H1 (cell line): ENCODE measurements around the gene CYP1B1. TPM values are rescaled to one million over a fixed set of nuclear protein-coding genes. Genes with fewer than 3 reads are reported as not detected.

ENCODE experiments used
- CTCF ChIA-PET: fragments of 300-600 bp; sonication (Branson Sonifier 250); formaldehyde crosslinking; loops from one replicate; lab custom pipeline; 2021; ENCODE audit not compliant: partially characterized antibody; lab: Charles Lee
- POLR2A ChIA-PET: fragments of 300-600 bp; sonication (Branson Sonifier 250); formaldehyde crosslinking; loops from one replicate; lab custom pipeline; 2021; ENCODE audit warnings: inconsistent platforms; ENCODE audit not compliant: partially characterized antibody; lab: Charles Lee
- DNase-seq, 2 experiments: peaks; one replicate each; pipeline versions ENCODE4 v3.0.0 to v3.0.0-alpha.2; 2010 to 2022; ENCODE audit warnings: low spot score in 2 of 2, low read depth in 1 of 2, mixed read lengths in 1 of 2
- FAIRE-seq: peaks from 2 replicates; lab custom pipeline; 2011; peaks lifted over from hg19 to GRCh38; lab: Jason Lieb, UNC
- H2AFZ ChIP-seq: 2 replicates; pipeline ENCODE4 v1.8.1; 2012; ENCODE audit warnings: low read length, inconsistent platforms
- H2AK5ac ChIP-seq: 2 replicates; pipeline ENCODE4 v1.6.1; 2013; ENCODE audit warnings: low read depth, low read length
- H2BK120ac ChIP-seq: replicated peaks from 2 replicates; pipeline ENCODE3; 2013; ENCODE audit warnings: low read depth, low read length, inconsistent platforms
- H2BK12ac ChIP-seq: 2 replicates; pipeline ENCODE4 v1.6.1; 2013; ENCODE audit warnings: low read depth, low read length
- H2BK15ac ChIP-seq: 2 replicates; pipeline ENCODE4 v1.6.1; 2013; ENCODE audit warnings: low read length
- H2BK20ac ChIP-seq: 2 replicates; pipeline ENCODE4 v1.6.1; 2013; ENCODE audit warnings: low read length
- H2BK5ac ChIP-seq: 2 replicates; pipeline ENCODE4 v1.6.1; 2013; ENCODE audit warnings: low read depth, low read length
- H3K14ac ChIP-seq: 2 replicates; pipeline ENCODE4 v1.6.1; 2013; ENCODE audit warnings: inconsistent platforms; ENCODE audit not compliant: insufficient read length
- H3K18ac ChIP-seq: 2 replicates; pipeline ENCODE4 v1.6.1; 2013; ENCODE audit warnings: low read length; ENCODE audit errors: extremely low read depth
- H3K23ac ChIP-seq: 2 replicates; pipeline ENCODE4 v1.6.1; 2013; ENCODE audit warnings: inconsistent platforms; ENCODE audit not compliant: insufficient read length
- H3K23me2 ChIP-seq: 2 replicates; pipeline ENCODE4 v1.6.1; 2013; ENCODE audit warnings: low read depth, low read length
- H3K27ac ChIP-seq: 2 replicates; pipeline ENCODE4 v1.6.1; 2011; ENCODE audit warnings: low read depth, low read length, inconsistent platforms
- H3K27me3 ChIP-seq, 4 experiments: replicated peaks in 1 of 4; 1 replicate in 1 of 4; 2 replicates in 3 of 4; pipeline versions ENCODE4 v1.6.1 to v1.8.1; 2011 to 2013; ENCODE audit warnings: low read length in 3 of 4, mild to moderate bottlenecking in 3 of 4, inconsistent platforms in 2 of 4, mixed read lengths in 2 of 4, moderate library complexity in 1 of 4; ENCODE audit not compliant: control insufficient read depth in 3 of 4, insufficient read depth in 3 of 4; ENCODE audit errors: extremely low read depth in 1 of 4
- H3K36me3 ChIP-seq, 4 experiments: 2 replicates each; pipeline versions ENCODE4 v1.6.1 to v1.8.1; 2011 to 2013; ENCODE audit warnings: mild to moderate bottlenecking in 4 of 4, low read length in 3 of 4, moderate library complexity in 2 of 4, control low read depth in 1 of 4, inconsistent platforms in 1 of 4; ENCODE audit not compliant: insufficient read depth in 4 of 4, control insufficient read depth in 2 of 4
- H3K4ac ChIP-seq: replicated peaks from 2 replicates; pipeline ENCODE3; 2013; ENCODE audit warnings: low read length, low read depth, mixed read lengths, inconsistent platforms; ENCODE audit not compliant: insufficient read length
- H3K4me1 ChIP-seq, 4 experiments: replicated peaks in 1 of 4; 1 replicate in 1 of 4; 2 replicates in 3 of 4; pipeline versions ENCODE4 v1.6.1 to v1.8.1; 2011 to 2013; ENCODE audit warnings: low read length in 3 of 4, inconsistent platforms in 2 of 4, mixed read lengths in 1 of 4; ENCODE audit not compliant: insufficient read depth in 4 of 4, control insufficient read depth in 3 of 4
- H3K4me2 ChIP-seq, 2 experiments: 2 replicates each; pipeline versions ENCODE4 v1.6.1 to v1.8.1; 2011 to 2013; ENCODE audit warnings: low read depth in 2 of 2, low read length in 2 of 2, control low read depth in 1 of 2, inconsistent platforms in 1 of 2, mild to moderate bottlenecking in 1 of 2; ENCODE audit not compliant: insufficient read depth in 1 of 2
- H3K4me3 ChIP-seq, 4 experiments: fragments of 200-600, 300-600 bp in 1 of 4; sonication (generic), shearing (Covaris generic), sonication (Bioruptor Twin) in 1 of 4; 2 replicates each; pipeline versions ENCODE4 v1.5.1 to v1.8.1; 2011 to 2016; ENCODE audit warnings: low read length in 4 of 4, low read depth in 3 of 4, control low read depth in 2 of 4, inconsistent platforms in 2 of 4, mild to moderate bottlenecking in 2 of 4, mixed read lengths in 1 of 4, moderate library complexity in 1 of 4; ENCODE audit not compliant: insufficient read depth in 2 of 4; ENCODE audit errors: extremely low read depth in 1 of 4
- H3K56ac ChIP-seq: replicated peaks from 2 replicates; pipeline ENCODE3; 2013; ENCODE audit warnings: low read depth, mild to moderate bottlenecking, mixed read lengths, low read length, inconsistent platforms; ENCODE audit not compliant: insufficient read length
- H3K79me1 ChIP-seq: 2 replicates; pipeline ENCODE4 v1.6.1; 2013; ENCODE audit warnings: low read depth, low read length, control low read depth
- H3K79me2 ChIP-seq, 2 experiments: 2 replicates each; pipeline versions ENCODE4 v1.6.1 to v1.8.1; 2012 to 2013; ENCODE audit warnings: low read length in 2 of 2, mild to moderate bottlenecking in 2 of 2, inconsistent platforms in 1 of 2; ENCODE audit not compliant: insufficient read depth in 2 of 2, control insufficient read depth in 1 of 2
- H3K9ac ChIP-seq, 4 experiments: replicated peaks in 1 of 4; 1 replicate in 1 of 4; 2 replicates in 3 of 4; pipeline versions ENCODE4 v1.6.1 to v1.8.1; 2011 to 2013; ENCODE audit warnings: low read depth in 3 of 4, low read length in 3 of 4, control low read depth in 2 of 4, mild to moderate bottlenecking in 2 of 4, moderate library complexity in 2 of 4, inconsistent platforms in 1 of 4; ENCODE audit errors: extremely low read depth in 1 of 4
- H3K9me3 ChIP-seq, 2 experiments: 2 replicates each; pipeline versions ENCODE4 v1.6.1 to v1.8.1; 2012 to 2013; ENCODE audit warnings: mild to moderate bottlenecking in 2 of 2, moderate library complexity in 2 of 2, control low read depth in 1 of 2, inconsistent platforms in 1 of 2, low read depth in 1 of 2, low read length in 1 of 2, mixed read lengths in 1 of 2; ENCODE audit not compliant: insufficient read depth in 2 of 2
- H4K20me1 ChIP-seq, 2 experiments: replicated peaks in 1 of 2; 2 replicates each; pipeline versions ENCODE3 to v1.8.1; 2011 to 2013; ENCODE audit warnings: inconsistent platforms in 2 of 2, low read length in 2 of 2, mild to moderate bottlenecking in 1 of 2; ENCODE audit not compliant: insufficient read depth in 2 of 2, control insufficient read depth in 1 of 2
- H4K5ac ChIP-seq: 2 replicates; pipeline ENCODE4 v1.6.1; 2013; ENCODE audit warnings: low read length, low read depth, mixed read lengths, inconsistent platforms; ENCODE audit not compliant: insufficient read length
- H4K8ac ChIP-seq: 2 replicates; pipeline ENCODE4 v1.8.0; 2013; ENCODE audit warnings: mild to moderate bottlenecking, moderate library complexity, low read length, inconsistent platforms; ENCODE audit not compliant: insufficient read depth; ENCODE audit errors: extremely low read depth
- H4K91ac ChIP-seq: replicated peaks from 2 replicates; pipeline ENCODE3; 2013; ENCODE audit warnings: low read length, mixed read lengths, inconsistent platforms; ENCODE audit not compliant: insufficient read length
- CHD2 ChIP-seq: IDR thresholded peaks from 2 replicates; pipeline ENCODE4 v1.6.1; 2012; ENCODE audit warnings: low read length, improper control_type of control experiment
- CREB1 ChIP-seq: IDR thresholded peaks from 2 replicates; pipeline ENCODE4 v1.6.1; 2012; ENCODE audit warnings: inconsistent platforms
- CTBP2 ChIP-seq: IDR thresholded peaks from 2 replicates; pipeline ENCODE4 v1.7.0; 2011; ENCODE audit warnings: borderline replicate concordance, mild to moderate bottlenecking, moderate library complexity, mixed read lengths, low read length; ENCODE audit not compliant: insufficient read depth, insufficient read length
- EGR1 ChIP-seq: IDR thresholded peaks from 2 replicates; pipeline ENCODE4 v1.6.1; 2011; ENCODE audit warnings: low read depth, low read length, borderline replicate concordance
- EP300 ChIP-seq, 2 experiments: IDR thresholded peaks; 1 replicate in 1 of 2; 2 replicates in 1 of 2; pipeline ENCODE4 v1.6.1; 2011 to 2012; ENCODE audit warnings: low read depth in 2 of 2, low read length in 2 of 2, mild to moderate bottlenecking in 2 of 2, borderline replicate concordance in 1 of 2, inconsistent platforms in 1 of 2, moderate library complexity in 1 of 2
- EZH2 ChIP-seq: fragments of 200-600 bp; sonication (generic); IDR thresholded peaks from 2 replicates; pipeline ENCODE4 v1.7.1; 2012; ENCODE audit warnings: low read depth, mild to moderate bottlenecking, moderate library complexity, low read length, inconsistent platforms; ENCODE audit not compliant: severe bottlenecking
- FOSL1 ChIP-seq: IDR thresholded peaks from 2 replicates; pipeline ENCODE4 v1.6.1; 2011; ENCODE audit warnings: mild to moderate bottlenecking, low read depth, low read length, moderate library complexity; ENCODE audit not compliant: insufficient read depth
- HDAC2 ChIP-seq, 2 experiments: fragments of 300-600 bp in 1 of 2; sonication (generic) in 1 of 2; IDR thresholded peaks; 2 replicates each; pipeline ENCODE4 v1.6.1; 2011 to 2012; ENCODE audit warnings: low read depth in 2 of 2, low read length in 2 of 2, mild to moderate bottlenecking in 2 of 2, moderate library complexity in 2 of 2, borderline replicate concordance in 1 of 2, inconsistent platforms in 1 of 2
- KDM5A ChIP-seq: fragments of 200-600 bp; IDR thresholded peaks from 2 replicates; pipeline ENCODE4 v1.7.1; 2012; ENCODE audit warnings: mild to moderate bottlenecking, low read length, inconsistent platforms, mixed read lengths
- RBBP5 ChIP-seq: IDR thresholded peaks from 2 replicates; pipeline ENCODE4 v1.7.1; 2012; ENCODE audit warnings: low read depth, mild to moderate bottlenecking, inconsistent platforms, low read length, moderate library complexity, borderline replicate concordance
- RNF2 ChIP-seq: fragments of 200-900, 300-1000 bp; sonication (generic); IDR thresholded peaks from 2 replicates; pipeline ENCODE4 v1.7.1; 2016; ENCODE audit warnings: borderline replicate concordance, low read depth, mild to moderate bottlenecking, antibody characterized with exemption, low read length; ENCODE audit not compliant: poor library complexity, severe bottlenecking; ENCODE audit errors: missing control alignments
- SP1 ChIP-seq: IDR thresholded peaks from 2 replicates; pipeline ENCODE4 v1.6.1; 2011; ENCODE audit warnings: low read depth, low read length
- SP4 ChIP-seq: IDR thresholded peaks from 2 replicates; pipeline ENCODE4 v1.6.1; 2012; ENCODE audit warnings: low read length, inconsistent platforms
- TCF12 ChIP-seq: IDR thresholded peaks from 2 replicates; pipeline ENCODE4 v1.6.1; 2011; ENCODE audit warnings: low read depth, mild to moderate bottlenecking, low read length
- WGBS, 2 experiments: shearing (Covaris generic) in 1 of 2; methylation state at CpG; one replicate each; pipeline versions ENCODE4 v1.1.6 to v1.1.7; 2013 to 2015; ENCODE audit warnings: low lambda C conversion rate in 2 of 2, mixed read lengths in 2 of 2, inconsistent platforms in 1 of 2, low coverage in 1 of 2, missing lambda C conversion rate in 1 of 2; ENCODE audit not compliant: insufficient replicate concordance in 2 of 2, insufficient coverage in 1 of 2, insufficient read length in 1 of 2; ENCODE audit errors: extremely low coverage in 1 of 2, missing lambda C conversion rate in 1 of 2; 5-methylcytosine and 5-hydroxymethylcytosine counted together
- polyA plus RNA-seq, 7 experiments: library from polyadenylated mRNA; depleted of rRNA in 3 of 7; stranded (reverse) in 5 of 7; unstranded in 2 of 7; fragments of >200 nt in 5 of 7; fragments of 200-250 nt in 2 of 7; gene quantifications; 1 replicate in 5 of 7; 2 replicates in 1 of 7; 4 replicates in 1 of 7; pipeline versions ENCODE4 v1.2.1 to v1.2.3, GENCODE V29; 2011 to 2013; ENCODE audit warnings: missing spikeins in 2 of 7, mixed read lengths in 2 of 7
- total RNA-seq: library from RNA; stranded (reverse); fragmentation: NEBNext Ultra II Directional; extraction: Animal tissue kit (Norgen Biotek cat#: 25700); gene quantifications from 2 replicates; pipeline ENCODE4 v1.2.1, GENCODE V29; 2021

CYP1B1 gene
- total and polyA plus RNA-seq, 2 of the 8 experiments (the other 6 are each of a cell fraction or from before 2014, with no cell fraction given) = 1.3 to 5.7 TPM

DNA sequence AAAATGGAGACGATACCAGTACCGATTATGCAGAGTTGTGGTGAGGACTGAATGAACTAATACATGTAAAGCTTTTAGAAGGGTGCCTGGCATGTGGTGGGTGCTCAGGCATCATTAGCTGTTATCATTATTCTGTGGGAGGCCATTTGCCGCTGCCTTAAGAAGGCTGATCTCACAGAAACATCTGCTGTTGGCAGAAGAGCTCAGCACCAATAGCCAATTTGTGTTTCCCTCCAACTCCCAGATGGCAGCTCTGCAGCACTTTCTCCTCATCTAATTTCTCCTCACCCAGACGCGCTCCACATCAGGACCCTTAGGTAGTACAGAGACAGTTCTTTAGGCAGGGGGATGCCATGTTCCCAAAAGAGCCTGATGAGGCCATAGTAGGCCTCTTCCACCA, 15.8 kb upstream of the CYP1B1 start:
- Histone ChIP-seq H3K4me2 (no peak overlapping the region), H3K23me2 (no peaks in the 10 kb centered on the region), H3K27ac (no peak overlapping the region), H2BK120ac (no peak overlapping the region), H3K9me3 (no peaks in the 10 kb centered on the region), H4K91ac (no peak overlapping the region), H4K20me1 (no peaks in the 10 kb centered on the region), H2BK12ac (no peak overlapping the region), H3K9ac (no peak overlapping the region), H4K8ac (no peak overlapping the region), H2BK20ac (0 out of 2 replicates have a peak overlapping the region, but pooled peaks have one; percentile 23), H4K5ac (no peak overlapping the region), H3K56ac (no peak overlapping the region), H3K18ac (no peak overlapping the region), H2BK5ac (no peak overlapping the region), H3K79me2 (no peaks in the 10 kb centered on the region), H3K79me1 (no peaks in the 10 kb centered on the region), H3K14ac (no peak overlapping the region), H2AFZ (no peak overlapping the region), H3K4me3 (no peak overlapping the region), H3K27me3 (peaks cover 0 to 22% (median 16%) of the 10 kb centered on the region in 4 experiments; a peak in 5 of 7 replicates), H2AK5ac (peak overlapping the region; percentile 17), H3K4ac (no peak overlapping the region), H3K4me1 (peaks cover 6 to 20% (median 16%) of the 10 kb centered on the region in 4 experiments), H3K23ac (no peak overlapping the region), H2BK15ac (no peak overlapping the region), H3K36me3 (no peaks in the 10 kb centered on the region)
- no peak for FAIRE-seq
- CTCF ChIA-PET = interaction anchor here (0.8 to 8.4 kb wide), 8 partner anchors 11 to 105 kb away, joined by 3 to 70 read pairs (median 3); partner anchors contain the start of gene CYP1B1
- WGBS, 2 experiments = 91% methylated on average over 5 of the region's 5 CpGs; no CpG with 5 or more reads in 1 of the 2 experiments
- POLR2A ChIA-PET = interaction anchor here (4.0 kb wide), 1 partner anchor 14 kb away, joined by 29 read pairs; the partner anchor contains the start of gene CYP1B1
- no peak for DNase-seq
- TF ChIP-seq EZH2 (no peak), SP4 (no peak), SP1 (no peak), KDM5A (no peak), RBBP5 (no peak), CHD2 (no peak), CTBP2 (no peak), EGR1 (no peak), FOSL1 (no peak), TCF12 (no peak), EP300 (IDR thresholded peaks at IDR 0.05; ENCODE audit: borderline replicate concordance in 1 of 2, low read depth in 2 of 2, low read length in 2 of 2) (no peak), CREB1 (no peak), HDAC2 (IDR thresholded peaks at IDR 0.05; ENCODE audit: borderline replicate concordance in 1 of 2, low read depth in 2 of 2, low read length in 2 of 2) (no peak), RNF2 (no peak)
